Cardiac muscle cell (in vitro differentiated cells and primary cell): Measurements from ENCODE around the gene PPOX. TPM values are rescaled to one million over a fixed set of nuclear protein-coding genes. Genes with fewer than 3 reads are reported as not detected.

Source experiments
- DNase-seq, 2 donors: peaks; one replicate each; pipeline versions ENCODE4 v3.0.0 to v3.0.0-alpha.2; 2010 to 2017; ENCODE audit warnings: low read depth in 1 of 2, low spot score in 1 of 2
- H3K27ac ChIP-seq: fragments of 200-600 bp; sonication (generic); 2 replicates; pipeline ENCODE4 v1.5.1; 2016
- H3K27me3 ChIP-seq: fragments of 200-600 bp; sonication (generic); 2 replicates; pipeline ENCODE4 v1.6.0; 2016; ENCODE audit warnings: control low read depth
- H3K36me3 ChIP-seq: fragments of 200-600 bp; sonication (generic); 2 replicates; pipeline ENCODE4 v1.5.1; 2016; ENCODE audit warnings: control low read depth
- H3K4me1 ChIP-seq: fragments of 200-600 bp; sonication (generic); 2 replicates; pipeline ENCODE4 v1.8.1; 2017; ENCODE audit warnings: low read depth, mild to moderate bottlenecking, mixed run types
- H3K4me3 ChIP-seq: fragments of 200-600 bp; sonication (generic); 2 replicates; pipeline ENCODE4 v1.5.1; 2016; ENCODE audit warnings: mild to moderate bottlenecking
- H3K9me3 ChIP-seq: fragments of 200-600 bp; sonication (generic); 2 replicates; pipeline ENCODE4 v1.5.1; 2017; ENCODE audit warnings: low read depth, mild to moderate bottlenecking, control low read depth
- CTCF ChIP-seq: IDR thresholded peaks from 2 replicates; pipeline ENCODE4 v1.5.1; 2012; ENCODE audit warnings: low read depth, mild to moderate bottlenecking, low read length
- polyA plus RNA-seq: library from polyadenylated mRNA; unstranded; fragments of >200 nt; fragmentation: Nextera tagmentation; extraction: Ambion mirVana; gene quantifications from 2 replicates; pipeline ENCODE4 v1.2.1, GENCODE V29; 2016
- total RNA-seq: library from RNA; depleted of rRNA; stranded (reverse); fragments of >200 nt; gene quantifications from 2 replicates; pipeline ENCODE4 v1.2.3, GENCODE V29; 2016

The PPOX gene
- total and polyA plus RNA-seq, 2 experiments from 2014 or later: 53.8 to 67.1 TPM

DNA sequence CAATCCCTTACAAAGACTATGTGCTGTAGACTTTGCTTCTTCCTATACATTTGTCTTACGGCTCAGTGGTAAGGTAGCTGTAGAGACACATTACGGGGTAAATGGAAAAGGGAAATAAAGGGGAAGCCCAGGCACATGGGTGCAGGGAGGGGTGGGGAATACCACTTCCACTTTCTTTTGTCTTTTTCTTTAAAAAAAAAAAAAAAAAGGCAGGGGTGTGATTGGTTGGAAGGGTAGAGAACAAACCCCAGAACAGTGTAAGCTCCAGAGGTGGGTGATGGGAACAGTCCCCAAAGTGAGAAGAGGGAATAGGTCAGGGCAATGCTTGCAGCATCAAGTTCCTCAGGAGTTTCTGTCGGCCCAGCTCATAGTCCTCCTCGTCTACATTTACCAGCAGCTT lies 44.4 kb upstream of the PPOX start:
- TF ChIP-seq CTCF: no peak
- Histone ChIP-seq H3K36me3 (peaks cover 30% of the 10 kb centered on the region), H3K4me1 (peaks cover 14% of the 10 kb centered on the region), H3K9me3 (no peaks in the 10 kb centered on the region), H3K27me3 (no peaks in the 10 kb centered on the region), H3K27ac (no peak overlapping the region), H3K4me3 (no peak overlapping the region)
- DNase-seq: no peak

GRCh38 chr1:161122967-161123366 lies 43.3 kb upstream of the PPOX start:
- Histone ChIP-seq H3K4me1 (peaks cover 9% of the 10 kb centered on the region), H3K27ac (no peak overlapping the region), H3K36me3 (peaks cover 30% of the 10 kb centered on the region)

DNA sequence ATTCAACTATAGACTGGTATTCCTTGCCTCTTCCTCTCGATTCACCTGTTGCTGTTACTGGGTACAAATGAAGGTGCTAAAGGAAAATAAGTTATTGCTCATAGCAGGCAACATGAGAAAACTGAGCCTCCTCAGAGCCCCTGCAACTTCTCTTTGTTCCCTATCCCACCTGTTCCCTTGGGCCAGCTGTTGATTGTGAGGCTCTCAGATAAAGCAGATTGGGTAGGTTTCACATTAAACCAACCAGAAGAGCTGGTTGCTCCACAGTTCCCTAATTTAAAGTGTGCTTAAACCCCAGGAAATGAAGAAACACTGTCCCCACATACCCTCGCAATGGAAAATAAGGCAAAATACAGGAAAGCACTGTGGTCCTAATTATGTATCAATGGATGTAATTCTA lies 38.6 kb upstream of the PPOX start:
- Histone ChIP-seq H3K27me3 (no peaks in the 10 kb centered on the region), H3K27ac (no peak overlapping the region), H3K4me1 (peaks cover 25% of the 10 kb centered on the region), H3K36me3 (peaks cover 11% of the 10 kb centered on the region), H3K9me3 (no peaks in the 10 kb centered on the region), H3K4me3 (no peak overlapping the region)
- DNase-seq: no peak
- no peak for TF ChIP-seq CTCF

More at GRCh38 chr1:161122967-161123366, 43.3 kb upstream of the PPOX start:
- DNase-seq: no peak
- H3K27me3 ChIP-seq: no peaks in the 10 kb centered on the region
- H3K9me3 ChIP-seq: no peaks in the 10 kb centered on the region
- no peak for TF ChIP-seq CTCF
- H3K4me3 ChIP-seq: no peak overlapping the region

DNA sequence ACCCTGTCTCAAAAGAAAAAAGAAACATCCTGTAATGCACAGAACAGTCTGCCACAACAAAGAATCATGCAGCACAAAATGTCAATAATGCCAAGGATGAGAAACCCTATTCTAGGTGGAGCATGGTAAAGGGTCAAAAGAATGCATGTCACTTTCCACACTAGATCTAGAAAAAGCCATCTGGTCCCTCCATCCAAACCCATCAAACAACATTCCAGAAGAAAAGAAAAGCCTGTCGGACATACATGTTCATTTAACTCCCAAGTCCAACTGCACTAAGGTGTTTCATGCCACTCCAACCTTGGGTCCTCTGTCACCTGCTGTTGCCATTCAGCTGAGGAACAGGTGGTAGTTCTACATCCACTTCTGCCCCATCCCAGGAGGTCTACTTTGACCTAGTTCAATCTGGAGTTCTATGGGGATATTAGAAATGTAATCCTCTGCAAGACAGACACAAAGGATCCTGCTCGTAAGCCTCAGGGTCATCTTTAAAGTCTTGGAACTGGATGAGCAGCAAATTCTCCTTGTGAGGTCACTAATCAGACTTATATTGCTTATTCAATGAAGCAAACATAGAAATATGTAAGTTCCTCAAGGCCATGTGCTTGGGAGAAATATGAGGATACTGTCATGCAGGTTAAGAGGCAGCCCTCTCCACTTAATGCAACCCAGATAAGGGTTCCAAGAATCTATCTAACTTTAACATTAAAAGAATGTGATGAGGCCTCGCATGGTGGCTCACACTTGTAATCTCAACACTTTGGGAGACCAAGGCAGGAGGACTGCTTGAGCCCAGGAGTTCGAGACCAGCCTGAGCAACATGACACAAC lies 37.4 kb upstream of the PPOX start:
- TF ChIP-seq CTCF: no peak

DNA sequence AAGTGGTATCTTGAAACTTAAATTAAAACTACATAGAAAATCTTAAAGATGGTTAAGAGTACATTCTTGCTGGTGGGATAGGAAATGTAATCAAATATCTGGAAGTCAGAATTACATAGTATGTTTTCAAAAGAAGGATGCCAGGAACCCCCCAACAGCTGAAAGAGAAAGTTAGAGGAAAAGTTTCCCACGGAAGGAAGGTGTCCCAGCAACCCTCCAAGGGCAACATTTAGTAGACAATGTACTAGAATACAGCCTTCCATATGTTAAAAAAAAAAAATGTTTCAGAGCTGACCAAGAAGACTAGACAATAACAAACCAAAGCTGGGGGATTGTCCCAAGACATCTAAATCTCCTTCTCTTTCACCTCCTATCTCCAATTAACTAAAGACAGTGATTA lies 36.0 kb upstream of the PPOX start:
- no peak for TF ChIP-seq CTCF
- no peak for DNase-seq
- H3K36me3 ChIP-seq: no peaks in the 10 kb centered on the region
- no peaks in the 10 kb centered on the region for H3K27me3 ChIP-seq
- no peaks in the 10 kb centered on the region for H3K9me3 ChIP-seq
- H3K4me1 ChIP-seq: peaks cover 30% of the 10 kb centered on the region
- H3K4me3 ChIP-seq: no peak overlapping the region
- no peak overlapping the region for H3K27ac ChIP-seq

More for the DNA sequence above, 37.4 kb upstream of the PPOX start:
- no peak overlapping the region for H3K4me3 ChIP-seq
- peaks cover 5% of the 10 kb centered on the region for H3K36me3 ChIP-seq
- no peak overlapping the region for H3K27ac ChIP-seq
- no peaks in the 10 kb centered on the region for H3K9me3 ChIP-seq
- peaks cover 28% of the 10 kb centered on the region for H3K4me1 ChIP-seq
- H3K27me3 ChIP-seq: no peaks in the 10 kb centered on the region
- no peak for DNase-seq
